HepG2 (cell line): ENCODE data around the gene CAMK1D.

Experiments used
- ATF3 ChIP-seq: sonication (generic); formaldehyde crosslinking; IDR thresholded peaks from 2 replicates; pipeline ENCODE4 v1.4.0; 2020; ENCODE audit warnings: missing genetic modification reagents
- BRCA1 ChIP-seq: sonication (generic); formaldehyde crosslinking; IDR thresholded peaks from 2 replicates; pipeline ENCODE4 v1.4.0; 2020; ENCODE audit warnings: missing genetic modification reagents
- CTCF ChIP-seq: sonication (generic); formaldehyde crosslinking; IDR thresholded peaks from 2 replicates; pipeline ENCODE4 v1.5.0; 2020; ENCODE audit warnings: mild to moderate bottlenecking, missing genetic modification reagents, moderate library complexity
- MXI1 ChIP-seq: IDR thresholded peaks from 3 replicates; pipeline ENCODE4 v1.6.1; 2012; ENCODE audit warnings: low read depth, low read length, inconsistent platforms, borderline replicate concordance
- POLR2A ChIP-seq, 2 experiments: IDR thresholded peaks; 2 replicates each; pipeline ENCODE4 v1.6.1; 2011; ENCODE audit warnings: low read depth in 2 of 2, low read length in 2 of 2, mild to moderate bottlenecking in 1 of 2, moderate library complexity in 1 of 2; ENCODE audit not compliant: insufficient read depth in 1 of 2
- POLR2AphosphoS2 ChIP-seq: IDR thresholded peaks from 2 replicates; pipeline ENCODE4 v1.6.1; 2011; ENCODE audit warnings: low read depth, low read length, improper control_type of control experiment
- POLR2AphosphoS5 ChIP-seq: IDR thresholded peaks from 2 replicates; pipeline ENCODE4 v1.6.1; 2012; ENCODE audit warnings: low read depth, low read length
- SATB2 ChIP-seq: sonication (generic); formaldehyde crosslinking; IDR thresholded peaks from 2 replicates; pipeline ENCODE4 v1.5.0; 2020; ENCODE audit warnings: missing genetic modification reagents
- THAP7 ChIP-seq: sonication (generic); formaldehyde crosslinking; IDR thresholded peaks from 2 replicates; pipeline ENCODE4 v1.8.1; 2023; ENCODE audit warnings: mild to moderate bottlenecking, missing genetic modification reagents
- TF ChIP-seq, protein P1 (sequence below), 2 experiments: sonication (generic) in 1 of 2; formaldehyde crosslinking in 1 of 2; IDR thresholded peaks; 2 replicates each; pipeline versions ENCODE4 v1.5.1 to v1.6.1; 2011 to 2020; ENCODE audit warnings: borderline replicate concordance in 1 of 2, low read depth in 1 of 2, low read length in 1 of 2, mild to moderate bottlenecking in 1 of 2, missing genetic modification reagents in 1 of 2, moderate library complexity in 1 of 2
- TF ChIP-seq, protein P2 (sequence below): sonication (generic); formaldehyde crosslinking; IDR thresholded peaks from 2 replicates; pipeline ENCODE4 v1.8.1; 2023; ENCODE audit warnings: mild to moderate bottlenecking, missing genetic modification reagents
- TF ChIP-seq, protein P3 (sequence below): sonication (generic); formaldehyde crosslinking; IDR thresholded peaks from 2 replicates; pipeline ENCODE4 v1.5.0; 2020; ENCODE audit warnings: missing genetic modification reagents

- TF ChIP-seq THAP7 (CRISPR knock-in tag) (no peak), BRCA1 (CRISPR knock-in tag) (no peak), ATF3 (CRISPR knock-in tag) (no peak), POLR2AphosphoS2 (no peak), POLR2A (IDR thresholded peaks at IDR 0.05; ENCODE audit: insufficient read depth in 1 of 2, low read depth in 2 of 2, low read length in 2 of 2) (no peak), SATB2 (CRISPR knock-in tag) (no peak), POLR2AphosphoS5 (no peak), MXI1 (no peak), CTCF (CRISPR knock-in tag) (no peak)
- TF ChIP-seq, protein P1, sequence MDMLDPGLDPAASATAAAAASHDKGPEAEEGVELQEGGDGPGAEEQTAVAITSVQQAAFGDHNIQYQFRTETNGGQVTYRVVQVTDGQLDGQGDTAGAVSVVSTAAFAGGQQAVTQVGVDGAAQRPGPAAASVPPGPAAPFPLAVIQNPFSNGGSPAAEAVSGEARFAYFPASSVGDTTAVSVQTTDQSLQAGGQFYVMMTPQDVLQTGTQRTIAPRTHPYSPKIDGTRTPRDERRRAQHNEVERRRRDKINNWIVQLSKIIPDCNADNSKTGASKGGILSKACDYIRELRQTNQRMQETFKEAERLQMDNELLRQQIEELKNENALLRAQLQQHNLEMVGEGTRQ (IDR thresholded peaks at IDR 0.05; ENCODE audit: low read depth, low read length) = no peak
- TF ChIP-seq, protein P1 (CRISPR knock-in tag; IDR thresholded peaks at IDR 0.05; ENCODE audit: borderline replicate concordance) = no peak
- TF ChIP-seq, protein P2, sequence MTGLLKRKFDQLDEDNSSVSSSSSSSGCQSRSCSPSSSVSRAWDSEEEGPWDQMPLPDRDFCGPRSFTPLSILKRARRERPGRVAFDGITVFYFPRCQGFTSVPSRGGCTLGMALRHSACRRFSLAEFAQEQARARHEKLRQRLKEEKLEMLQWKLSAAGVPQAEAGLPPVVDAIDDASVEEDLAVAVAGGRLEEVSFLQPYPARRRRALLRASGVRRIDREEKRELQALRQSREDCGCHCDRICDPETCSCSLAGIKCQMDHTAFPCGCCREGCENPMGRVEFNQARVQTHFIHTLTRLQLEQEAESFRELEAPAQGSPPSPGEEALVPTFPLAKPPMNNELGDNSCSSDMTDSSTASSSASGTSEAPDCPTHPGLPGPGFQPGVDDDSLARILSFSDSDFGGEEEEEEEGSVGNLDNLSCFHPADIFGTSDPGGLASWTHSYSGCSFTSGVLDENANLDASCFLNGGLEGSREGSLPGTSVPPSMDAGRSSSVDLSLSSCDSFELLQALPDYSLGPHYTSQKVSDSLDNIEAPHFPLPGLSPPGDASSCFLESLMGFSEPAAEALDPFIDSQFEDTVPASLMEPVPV = no peak
- TF ChIP-seq, protein P3, sequence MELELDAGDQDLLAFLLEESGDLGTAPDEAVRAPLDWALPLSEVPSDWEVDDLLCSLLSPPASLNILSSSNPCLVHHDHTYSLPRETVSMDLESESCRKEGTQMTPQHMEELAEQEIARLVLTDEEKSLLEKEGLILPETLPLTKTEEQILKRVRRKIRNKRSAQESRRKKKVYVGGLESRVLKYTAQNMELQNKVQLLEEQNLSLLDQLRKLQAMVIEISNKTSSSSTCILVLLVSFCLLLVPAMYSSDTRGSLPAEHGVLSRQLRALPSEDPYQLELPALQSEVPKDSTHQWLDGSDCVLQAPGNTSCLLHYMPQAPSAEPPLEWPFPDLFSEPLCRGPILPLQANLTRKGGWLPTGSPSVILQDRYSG = no peak
Observed at GRCh38 chr10:12675186-12675585, 325.8 kb downstream of the CAMK1D start.
